RWPE2 (cell line): ENCODE measurements around the gene WBP2.
"Not testable (repeated sequence)": the region's sequence is repeated elsewhere in the genome, so short reads cannot be mapped to it uniquely, and the experiment has no call there.

Source experiments
- ATAC-seq: fragments of 200-7000 bp; cut with Tn5 transposase; 3 replicates; pipeline ENCODE4 v1.9.1; 2021; ENCODE audit warnings: low read depth
- DNase-seq: peaks from one replicate; pipeline ENCODE4 v3.0.0-alpha.2; 2020; ENCODE audit warnings: low spot score
- H3K27ac ChIP-seq: fragments of 450-650 bp; 2 replicates; pipeline ENCODE4 v1.5.1; 2017; ENCODE audit warnings: mild to moderate bottlenecking; ENCODE audit not compliant: poor library complexity, severe bottlenecking
- H3K27me3 ChIP-seq: fragments of 250-450 bp; sonication (Bioruptor Pico); 2 replicates; pipeline ENCODE4 v1.5.1; 2021; ENCODE audit warnings: mild to moderate bottlenecking, moderate library complexity; ENCODE audit not compliant: insufficient read depth, poor library complexity, severe bottlenecking
- H3K36me3 ChIP-seq: fragments of 250-450 bp; sonication (Bioruptor Pico); 2 replicates; pipeline ENCODE4 v1.5.1; 2020; ENCODE audit warnings: low read depth, mild to moderate bottlenecking, moderate library complexity
- H3K4me1 ChIP-seq: fragments of 250-450 bp; sonication (Bioruptor Pico); 2 replicates; pipeline ENCODE4 v1.5.1; 2021; ENCODE audit warnings: mild to moderate bottlenecking, moderate library complexity; ENCODE audit not compliant: insufficient read depth, poor library complexity, severe bottlenecking
- H3K4me3 ChIP-seq: fragments of 250-450 bp; sonication (Bioruptor Pico); 2 replicates; pipeline ENCODE4 v1.5.1; 2021; ENCODE audit warnings: mild to moderate bottlenecking, moderate library complexity; ENCODE audit not compliant: severe bottlenecking
- H3K9me3 ChIP-seq: fragments of 250-450 bp; sonication (Bioruptor Pico); 2 replicates; pipeline ENCODE4 v1.5.1; 2021; ENCODE audit warnings: mild to moderate bottlenecking, moderate library complexity; ENCODE audit not compliant: severe bottlenecking
- TF ChIP-seq, protein P1 (sequence below): fragments of 450-650 bp; IDR thresholded peaks from one replicate; pipeline ENCODE4 v1.5.1; 2017; ENCODE audit warnings: mild to moderate bottlenecking, moderate library complexity; ENCODE audit not compliant: poor library complexity, severe bottlenecking

Gene WBP2

DNA sequence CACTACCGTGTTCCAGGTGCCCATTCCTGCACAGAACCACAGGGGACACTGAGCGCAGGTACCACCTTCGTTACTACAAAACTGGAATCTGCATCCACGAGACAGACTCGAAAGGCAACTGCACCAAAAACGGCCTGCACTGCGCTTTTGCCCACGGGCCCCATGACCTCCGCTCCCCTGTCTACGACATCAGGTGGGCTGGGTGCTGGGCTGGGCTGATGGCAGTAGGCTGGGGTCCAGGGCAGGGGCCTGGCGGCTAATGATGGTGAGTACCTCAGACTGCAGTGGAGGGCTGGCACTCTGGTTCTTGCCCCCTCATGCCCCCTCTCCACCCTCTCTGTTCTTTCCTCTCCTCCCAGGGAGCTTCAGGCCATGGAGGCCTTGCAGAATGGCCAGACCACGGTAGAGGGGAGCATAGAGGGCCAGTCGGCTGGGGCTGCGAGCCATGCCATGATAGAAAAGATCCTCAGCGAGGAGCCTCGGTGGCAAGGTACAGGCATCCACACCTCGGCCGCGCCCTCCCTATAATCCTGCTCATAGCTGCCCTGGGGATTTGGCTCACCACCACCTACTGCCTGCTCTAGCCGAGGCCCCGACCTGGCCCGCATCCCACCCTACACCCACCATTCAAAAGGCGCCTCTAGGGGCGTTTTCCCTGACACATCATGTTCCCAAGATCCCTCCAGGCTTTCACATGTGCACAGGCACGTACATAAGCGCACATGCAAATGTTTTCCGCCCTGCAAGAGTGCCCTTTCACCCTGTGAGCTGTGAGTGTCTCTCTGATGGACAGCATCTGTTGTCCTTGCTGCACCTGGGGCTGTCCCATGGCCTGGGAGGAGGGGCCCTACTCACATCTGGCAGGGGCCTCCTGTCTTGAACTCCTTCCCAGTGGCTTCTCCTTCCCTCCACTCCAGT lies 42.8 kb downstream of the WBP2 start:
- peaks cover 10% of the 10 kb centered on the region; the same call in 1 of the 2 replicates for H3K36me3 ChIP-seq
- no peaks in the 10 kb centered on the region for H3K9me3 ChIP-seq
- H3K27me3 ChIP-seq = no peaks in the 10 kb centered on the region
- TF ChIP-seq, protein P1, sequence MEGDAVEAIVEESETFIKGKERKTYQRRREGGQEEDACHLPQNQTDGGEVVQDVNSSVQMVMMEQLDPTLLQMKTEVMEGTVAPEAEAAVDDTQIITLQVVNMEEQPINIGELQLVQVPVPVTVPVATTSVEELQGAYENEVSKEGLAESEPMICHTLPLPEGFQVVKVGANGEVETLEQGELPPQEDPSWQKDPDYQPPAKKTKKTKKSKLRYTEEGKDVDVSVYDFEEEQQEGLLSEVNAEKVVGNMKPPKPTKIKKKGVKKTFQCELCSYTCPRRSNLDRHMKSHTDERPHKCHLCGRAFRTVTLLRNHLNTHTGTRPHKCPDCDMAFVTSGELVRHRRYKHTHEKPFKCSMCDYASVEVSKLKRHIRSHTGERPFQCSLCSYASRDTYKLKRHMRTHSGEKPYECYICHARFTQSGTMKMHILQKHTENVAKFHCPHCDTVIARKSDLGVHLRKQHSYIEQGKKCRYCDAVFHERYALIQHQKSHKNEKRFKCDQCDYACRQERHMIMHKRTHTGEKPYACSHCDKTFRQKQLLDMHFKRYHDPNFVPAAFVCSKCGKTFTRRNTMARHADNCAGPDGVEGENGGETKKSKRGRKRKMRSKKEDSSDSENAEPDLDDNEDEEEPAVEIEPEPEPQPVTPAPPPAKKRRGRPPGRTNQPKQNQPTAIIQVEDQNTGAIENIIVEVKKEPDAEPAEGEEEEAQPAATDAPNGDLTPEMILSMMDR = no peak
- H3K4me3 ChIP-seq = no peak overlapping the region
- ATAC-seq (no peak), DNase-seq (no peak)
- H3K4me1 ChIP-seq = peaks cover 14% of the 10 kb centered on the region
- H3K27ac ChIP-seq = no peak overlapping the region

DNA sequence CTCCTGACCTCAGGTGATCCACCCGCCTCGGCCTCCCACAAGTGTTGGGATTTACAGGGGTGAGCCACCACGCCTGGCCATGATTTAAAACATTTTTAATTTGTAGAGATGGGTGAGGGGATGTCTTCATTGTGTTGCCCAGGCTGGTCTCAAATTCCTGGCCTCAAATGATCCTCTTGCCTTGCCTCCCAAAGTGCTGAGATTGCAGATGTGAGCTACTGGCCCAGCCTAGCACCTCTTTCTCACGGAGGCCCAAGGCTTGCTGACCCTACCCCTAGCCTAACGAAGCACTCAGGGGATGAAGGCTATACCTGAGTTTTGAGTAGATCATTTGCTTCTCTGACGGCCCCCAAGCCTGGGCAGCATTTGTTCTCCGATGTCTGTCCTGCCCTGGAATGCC lies 44.0 kb downstream of the WBP2 start:
- Histone ChIP-seq H3K9me3 (no peaks in the 10 kb centered on the region), H3K36me3 (peaks cover 10% of the 10 kb centered on the region; the same call in 1 of the 2 replicates), H3K27me3 (no peaks in the 10 kb centered on the region), H3K4me3 (no peak overlapping the region), H3K4me1 (peaks cover 14% of the 10 kb centered on the region), H3K27ac (no peak overlapping the region)
- TF ChIP-seq, protein P1 = no peak
- DNase-seq (no peak), ATAC-seq (no peak)

GRCh38 chr17:75810756-75811155 lies 44.4 kb downstream of the WBP2 start:
- not testable (repeated sequence) for H3K9me3 ChIP-seq, H3K4me3 ChIP-seq, H3K27ac ChIP-seq, DNase-seq, ATAC-seq, H3K27me3 ChIP-seq, H3K36me3 ChIP-seq
- H3K4me1 ChIP-seq = peaks cover 14% of the 10 kb centered on the region

- peaks cover 11% of the 10 kb centered on the region for H3K4me1 ChIP-seq
- H3K36me3 ChIP-seq = peaks cover 8% of the 10 kb centered on the region; the same call in 1 of the 2 replicates
- no peak overlapping the region for H3K27ac ChIP-seq
- no peak for DNase-seq
- ATAC-seq = no peak
- TF ChIP-seq, protein P1 = no peak
- no peaks in the 10 kb centered on the region for H3K9me3 ChIP-seq
- H3K4me3 ChIP-seq = no peak overlapping the region
- no peaks in the 10 kb centered on the region for H3K27me3 ChIP-seq
Measured at GRCh38 chr17:75810216-75810615, 44.9 kb downstream of the WBP2 start.

DNA sequence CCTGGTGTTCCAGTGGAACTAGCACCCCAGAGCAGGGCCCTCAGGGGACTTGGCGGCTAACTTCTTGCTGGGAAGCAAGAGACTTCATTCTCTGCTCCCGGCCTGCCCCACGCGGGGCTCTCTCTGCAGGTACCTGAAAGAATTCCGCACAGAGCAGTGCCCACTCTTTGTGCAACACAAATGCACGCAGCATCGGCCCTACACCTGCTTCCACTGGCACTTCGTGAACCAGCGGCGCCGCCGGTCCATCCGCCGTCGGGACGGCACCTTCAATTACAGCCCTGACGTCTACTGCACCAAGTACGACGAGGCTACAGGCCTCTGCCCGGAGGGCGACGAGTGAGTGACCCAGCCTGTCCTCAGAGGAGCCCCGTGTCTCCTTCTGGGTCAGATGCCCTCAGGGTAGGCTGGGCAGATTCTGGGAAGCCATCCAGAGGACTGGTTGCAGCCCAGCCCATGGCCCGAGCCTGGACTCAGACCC lies 45.5 kb downstream of the WBP2 start:
- no peaks in the 10 kb centered on the region for H3K27me3 ChIP-seq
- no peak overlapping the region for H3K4me3 ChIP-seq
- ATAC-seq (no peak), DNase-seq (no peak)
- H3K27ac ChIP-seq = no peak overlapping the region
- peaks cover 8% of the 10 kb centered on the region; the same call in 1 of the 2 replicates for H3K36me3 ChIP-seq
- H3K4me1 ChIP-seq = peaks cover 7% of the 10 kb centered on the region
- TF ChIP-seq, protein P1 = no peak
- H3K9me3 ChIP-seq = no peaks in the 10 kb centered on the region
